AG10803 (cell line): ENCODE measurements around the gene PCDHB6.
"Not testable (repeated sequence)": the region's sequence is repeated elsewhere in the genome, so short reads cannot be mapped to it uniquely, and the experiment has no call there.

Experiments used
- DNase-seq: peaks from one replicate; pipeline ENCODE4 v3.0.0; 2010; ENCODE audit warnings: low read depth
- H3K4me3 ChIP-seq: 2 replicates; pipeline ENCODE4 v1.5.1; 2011; ENCODE audit warnings: mild to moderate bottlenecking, low read length, control low read depth
- TF ChIP-seq, protein P1 (sequence below): conservative IDR thresholded peaks from 2 replicates; pipeline ENCODE4 v1.5.1; 2011; ENCODE audit warnings: mild to moderate bottlenecking, low read length, control low read depth, inconsistent platforms

PCDHB6 gene

DNA sequence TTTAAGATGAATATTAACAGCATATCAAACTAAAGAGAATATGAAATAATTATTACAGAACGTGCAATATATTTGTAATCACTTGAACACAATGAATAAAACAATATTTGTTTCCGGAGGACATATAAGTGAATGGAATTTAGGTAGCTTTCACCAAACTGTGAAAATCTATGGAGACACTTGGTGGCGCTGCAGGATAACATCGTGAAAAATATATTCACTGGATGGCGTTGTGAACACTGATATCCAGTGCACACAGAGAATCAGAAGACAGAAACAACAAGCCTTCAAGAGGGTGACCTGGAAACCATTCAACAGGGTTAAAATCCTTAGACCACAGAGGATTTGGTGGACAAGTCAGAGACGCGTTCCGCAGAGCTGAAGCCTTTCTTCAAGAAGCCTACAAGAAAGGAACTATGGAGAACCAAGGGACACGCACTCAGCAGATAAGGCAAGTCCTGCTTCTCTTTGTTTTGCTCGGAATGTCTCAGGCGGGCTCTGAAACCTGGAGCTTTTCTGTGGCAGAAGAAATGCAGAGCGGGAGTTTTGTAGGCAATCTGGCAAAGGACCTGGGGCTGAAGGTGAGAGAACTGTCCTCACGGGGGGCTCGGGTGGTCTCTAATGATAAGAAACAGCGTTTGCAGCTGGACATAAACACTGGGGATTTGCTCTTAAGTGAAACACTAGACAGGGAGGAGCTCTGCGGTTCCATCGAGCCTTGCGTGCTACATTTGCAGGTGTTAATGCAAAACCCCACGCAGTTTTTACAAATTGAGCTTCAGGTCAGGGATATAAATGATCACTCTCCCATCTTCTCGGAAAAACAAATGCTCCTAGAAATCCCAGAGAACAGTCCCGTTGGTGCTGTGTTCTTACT lies 49.7 kb downstream of the PCDHB6 start, which contains the start of gene PCDHB11:
Gene PCDHB11 (plus strand): TSS at position 269 of the 877 bp plus-strand sequence. CDS start 148 bp downstream, at position 417.
- TF ChIP-seq, protein P1, sequence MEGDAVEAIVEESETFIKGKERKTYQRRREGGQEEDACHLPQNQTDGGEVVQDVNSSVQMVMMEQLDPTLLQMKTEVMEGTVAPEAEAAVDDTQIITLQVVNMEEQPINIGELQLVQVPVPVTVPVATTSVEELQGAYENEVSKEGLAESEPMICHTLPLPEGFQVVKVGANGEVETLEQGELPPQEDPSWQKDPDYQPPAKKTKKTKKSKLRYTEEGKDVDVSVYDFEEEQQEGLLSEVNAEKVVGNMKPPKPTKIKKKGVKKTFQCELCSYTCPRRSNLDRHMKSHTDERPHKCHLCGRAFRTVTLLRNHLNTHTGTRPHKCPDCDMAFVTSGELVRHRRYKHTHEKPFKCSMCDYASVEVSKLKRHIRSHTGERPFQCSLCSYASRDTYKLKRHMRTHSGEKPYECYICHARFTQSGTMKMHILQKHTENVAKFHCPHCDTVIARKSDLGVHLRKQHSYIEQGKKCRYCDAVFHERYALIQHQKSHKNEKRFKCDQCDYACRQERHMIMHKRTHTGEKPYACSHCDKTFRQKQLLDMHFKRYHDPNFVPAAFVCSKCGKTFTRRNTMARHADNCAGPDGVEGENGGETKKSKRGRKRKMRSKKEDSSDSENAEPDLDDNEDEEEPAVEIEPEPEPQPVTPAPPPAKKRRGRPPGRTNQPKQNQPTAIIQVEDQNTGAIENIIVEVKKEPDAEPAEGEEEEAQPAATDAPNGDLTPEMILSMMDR = no peak
- no peak for DNase-seq
- no peak within 1 kb of the TSS; the same call in 1 of the 2 replicates for H3K4me3 ChIP-seq

DNA sequence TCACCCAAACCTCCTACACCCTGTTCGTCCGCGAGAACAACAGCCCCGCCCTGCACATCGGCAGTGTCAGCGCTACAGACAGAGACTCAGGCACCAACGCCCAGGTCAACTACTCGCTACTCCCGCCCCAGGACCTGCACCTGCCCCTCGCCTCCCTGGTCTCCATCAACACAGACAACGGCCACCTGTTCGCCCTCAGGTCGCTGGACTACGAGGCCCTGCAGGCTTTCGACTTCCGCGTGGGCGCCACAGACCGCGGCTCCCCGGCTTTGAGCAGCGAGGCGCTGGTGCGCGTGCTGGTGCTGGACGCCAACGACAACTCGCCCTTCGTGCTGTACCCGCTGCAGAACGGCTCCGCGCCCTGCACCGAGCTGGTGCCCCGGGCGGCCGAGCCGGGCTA lies 51.3 kb downstream of the PCDHB6 start:
- not testable (repeated sequence) for DNase-seq, H3K4me3 ChIP-seq

DNA sequence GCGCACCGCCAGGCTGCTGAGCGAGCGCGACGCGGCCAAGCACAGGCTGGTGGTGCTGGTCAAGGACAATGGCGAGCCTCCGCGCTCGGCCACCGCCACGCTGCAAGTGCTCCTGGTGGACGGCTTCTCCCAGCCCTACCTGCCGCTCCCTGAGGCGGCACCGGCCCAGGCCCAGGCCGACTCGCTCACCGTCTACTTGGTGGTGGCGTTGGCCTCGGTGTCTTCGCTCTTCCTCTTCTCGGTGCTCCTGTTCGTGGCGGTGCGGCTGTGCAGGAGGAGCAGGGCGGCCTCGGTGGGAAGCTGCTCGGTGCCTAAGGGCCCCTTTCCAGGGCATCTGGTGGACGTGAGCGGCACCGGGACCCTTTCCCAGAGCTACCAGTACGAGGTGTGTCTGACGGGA lies 51.8 kb downstream of the PCDHB6 start:
- not testable (repeated sequence) for H3K4me3 ChIP-seq, DNase-seq
